HFF-Myc (cell line): ENCODE results near the gene CLIC3.

Source experiments
- DNase-seq: peaks from one replicate; pipeline ENCODE4 v3.0.0-alpha.2; 2011; ENCODE audit warnings: low read depth; ENCODE audit errors: extremely low read depth
- H3K4me3 ChIP-seq: replicated peaks from 2 replicates; pipeline ENCODE4 v1.5.1; 2011; ENCODE audit warnings: low read depth, mild to moderate bottlenecking, control low read depth, low read length
- CTCF ChIP-seq: IDR thresholded peaks from 2 replicates; pipeline ENCODE4 v1.5.1; 2012; ENCODE audit warnings: mild to moderate bottlenecking, low read depth, low read length, control low read depth; ENCODE audit errors: missing control alignments

The CLIC3 gene

DNA sequence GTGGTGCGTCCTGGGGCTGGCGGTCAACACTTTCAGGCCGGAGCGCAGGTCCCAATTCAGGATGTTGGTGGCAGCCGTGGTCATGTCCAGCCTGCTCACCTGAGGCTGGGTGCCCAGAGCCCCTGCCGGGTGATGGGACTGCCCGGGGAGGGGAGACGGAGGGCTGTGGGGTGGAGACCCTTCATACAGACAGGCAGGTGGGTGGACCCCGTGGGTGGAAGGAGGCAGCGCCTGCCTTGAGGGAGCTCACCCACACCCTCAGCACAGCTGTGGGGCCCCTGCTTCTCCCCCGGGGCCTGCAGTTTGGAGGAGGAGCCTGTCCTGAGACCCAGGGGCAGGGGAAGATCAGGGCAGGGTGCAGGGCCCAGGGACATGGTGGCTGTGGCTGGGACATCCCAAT lies 26.0 kb downstream of the CLIC3 start:
- DNase-seq = no peak
- no peak for TF ChIP-seq CTCF
- no peak overlapping the region for H3K4me3 ChIP-seq

DNA sequence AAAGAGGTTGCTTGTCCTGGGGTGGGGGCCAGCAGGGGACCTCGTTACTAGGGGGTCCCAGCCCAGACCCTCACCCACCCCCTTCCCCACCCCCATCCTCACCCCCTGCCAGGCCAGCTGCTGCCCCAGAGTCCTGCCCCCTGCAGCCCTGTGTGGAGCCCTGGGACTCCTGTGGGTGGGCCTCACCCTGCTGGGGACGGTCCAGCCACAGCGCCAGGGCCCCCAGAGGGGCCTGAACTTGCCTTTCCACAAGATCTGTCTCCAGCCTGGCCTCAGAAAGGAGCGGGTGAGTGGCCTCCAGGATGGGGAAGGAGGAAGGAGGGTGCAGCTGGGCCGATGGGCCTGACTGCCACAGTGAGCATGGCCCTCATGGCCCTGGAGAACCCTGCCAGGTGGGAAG lies 26.6 kb downstream of the CLIC3 start:
- DNase-seq = no peak
- TF ChIP-seq CTCF = no peak
- H3K4me3 ChIP-seq = no peak overlapping the region

- TF ChIP-seq CTCF = no peak
- no peak overlapping the region for H3K4me3 ChIP-seq
- DNase-seq = no peak
Observed at GRCh38 chr9:136969150-136969549, 27.2 kb downstream of the CLIC3 start.

- H3K4me3 ChIP-seq = no peak overlapping the region
- no peak for DNase-seq
- no peak for TF ChIP-seq CTCF
Observed at GRCh38 chr9:136968333-136969127, 27.8 kb downstream of the CLIC3 start.

- TF ChIP-seq CTCF = no peak
- H3K4me3 ChIP-seq = no peak overlapping the region
- DNase-seq = no peak
Observed at GRCh38 chr9:136965771-136966484, 30.4 kb downstream of the CLIC3 start.

DNA sequence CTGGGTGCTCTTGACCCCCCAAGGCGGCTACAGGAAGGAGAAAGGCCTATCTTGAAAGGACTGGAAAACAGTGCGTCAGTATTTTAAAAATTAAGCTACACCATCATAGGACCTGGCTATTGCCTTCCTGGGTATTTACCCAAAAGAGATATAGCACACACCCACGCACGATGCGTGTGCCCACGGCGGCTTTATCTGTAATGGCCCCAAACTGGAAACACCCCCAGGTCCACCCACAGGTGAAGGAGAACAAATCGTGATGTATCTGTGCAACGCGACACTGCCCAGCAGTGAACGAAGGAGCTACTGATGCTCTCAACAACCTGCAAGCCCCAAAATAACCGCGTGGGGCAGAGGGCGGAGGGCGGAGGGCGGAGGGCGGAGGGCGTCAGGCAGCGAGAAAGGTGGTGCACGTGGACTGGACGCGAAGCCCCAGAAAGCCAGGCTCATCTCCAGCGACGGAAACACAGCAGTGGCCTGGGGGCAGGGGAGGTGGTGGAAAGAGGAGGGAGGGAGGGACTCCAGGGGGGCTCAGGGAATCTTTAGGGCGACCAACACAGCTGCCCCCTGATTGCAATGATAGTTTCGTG lies 31.4 kb downstream of the CLIC3 start:
- no peak for TF ChIP-seq CTCF
- no peak for DNase-seq
- no peak overlapping the region for H3K4me3 ChIP-seq
